Activated CD8-positive, alpha-beta T cell treated with anti-CD3 and anti-CD28 coated beads, Interleukin-2, amount 10 ng/mL, durations not matched to agents 7 days and 5 days (primary cell): ENCODE results near the gene PES1. TPM values are rescaled to one million over a fixed set of nuclear protein-coding genes. Genes with fewer than 3 reads are reported as not detected.
A peak's percentile ranks its signal among the peaks of the same experiment; 100 is the strongest.
"Not testable (repeated sequence)": the region's sequence is repeated elsewhere in the genome, so short reads cannot be mapped to it uniquely, and the experiment has no call there.

ENCODE experiments used
- ATAC-seq: fragments of 150-1000 bp; cut with Tn5 transposase; one replicate; pipeline ENCODE4 v1.10.0; 2021; ENCODE audit warnings: moderate library complexity
- CTCF ChIA-PET: fragments of 350-600 bp; sonication (Branson Sonifier 250); formaldehyde crosslinking; loops from one replicate; lab custom pipeline; 2021; ENCODE audit warnings: antibody characterized with exemption; lab: Charles Lee
- POLR2A ChIA-PET: fragments of 350-600 bp; sonication (Branson Sonifier 250); formaldehyde crosslinking; loops from one replicate; lab custom pipeline; 2021; ENCODE audit warnings: antibody characterized with exemption; lab: Charles Lee
- DNase-seq: peaks from one replicate; pipeline ENCODE4 v3.0.0-alpha.2; 2020
- H3K27ac Mint-ChIP-seq: one replicate; pipeline ENCODE4 v1.8.0; 2021; ENCODE audit warnings: mild to moderate bottlenecking, mixed read lengths
- H3K27me3 Mint-ChIP-seq: one replicate; pipeline ENCODE4 v1.8.0; 2021; ENCODE audit warnings: low read depth, mixed read lengths
- H3K36me3 Mint-ChIP-seq: one replicate; pipeline ENCODE4 v1.8.0; 2021; ENCODE audit warnings: low read depth, mixed read lengths
- H3K4me1 Mint-ChIP-seq: one replicate; pipeline ENCODE4 v1.8.0; 2021; ENCODE audit warnings: low read depth, mixed read lengths
- H3K4me3 Mint-ChIP-seq: one replicate; pipeline ENCODE4 v1.8.0; 2021; ENCODE audit warnings: mild to moderate bottlenecking, mixed read lengths
- H3K9me3 Mint-ChIP-seq: one replicate; pipeline ENCODE4 v1.8.0; 2022; ENCODE audit warnings: mixed read lengths; ENCODE audit not compliant: insufficient read depth
- total RNA-seq, 2 experiments: library from RNA; stranded (reverse); gene quantifications; one replicate each; pipeline ENCODE4 v1.2.3, GENCODE V29; 2021

Gene PES1
- total RNA-seq, 2 experiments from 2014 or later = 65.8 to 68.8 TPM

GRCh38 chr22:30627471-30627870 lies 35.8 kb upstream of the PES1 start:
- ChIA-PET CTCF (no interaction called here), POLR2A (no interaction called here)
- no peak overlapping the region for H3K27ac Mint-ChIP-seq
- no peaks in the 10 kb centered on the region for H3K36me3 Mint-ChIP-seq
- H3K4me1 Mint-ChIP-seq = no peaks in the 10 kb centered on the region
- no peaks in the 10 kb centered on the region for H3K9me3 Mint-ChIP-seq
- no peak overlapping the region for H3K4me3 Mint-ChIP-seq
- DNase-seq (no peak), ATAC-seq (no peak)
- H3K27me3 Mint-ChIP-seq = no peaks in the 10 kb centered on the region

GRCh38 chr22:30626413-30626812 lies 34.7 kb upstream of the PES1 start:
- Mint-ChIP-seq H3K4me3 (no peak overlapping the region), H3K27ac (no peak overlapping the region), H3K4me1 (no peaks in the 10 kb centered on the region), H3K36me3 (no peaks in the 10 kb centered on the region), H3K9me3 (no peaks in the 10 kb centered on the region), H3K27me3 (no peaks in the 10 kb centered on the region)
- CTCF ChIA-PET = interaction anchor here (1.0 kb wide), 1 partner anchor 8 kb away, joined by 4 read pairs; no protein-coding TSS in a partner anchor
- POLR2A ChIA-PET = no interaction called here
- ATAC-seq (no peak), DNase-seq (no peak)

GRCh38 chr22:30619909-30620308 lies 28.2 kb upstream of the PES1 start:
- H3K9me3 Mint-ChIP-seq, H3K27ac Mint-ChIP-seq, H3K36me3 Mint-ChIP-seq, H3K4me1 Mint-ChIP-seq, POLR2A ChIA-PET, ATAC-seq, H3K27me3 Mint-ChIP-seq, DNase-seq, H3K4me3 Mint-ChIP-seq: not testable (repeated sequence)
- CTCF ChIA-PET = interaction anchor here (1.4 to 2.1 kb wide), 2 partner anchors 15 to 135 kb away, joined by 5 to 6 read pairs; no protein-coding TSS in a partner anchor

GRCh38 chr22:30617819-30618218 lies 26.1 kb upstream of the PES1 start:
- DNase-seq = no peak
- Mint-ChIP-seq H3K4me1 (no peaks in the 10 kb centered on the region), H3K27ac (no peak overlapping the region), H3K36me3 (no peaks in the 10 kb centered on the region), H3K9me3 (no peaks in the 10 kb centered on the region), H3K27me3 (no peaks in the 10 kb centered on the region), H3K4me3 (no peak overlapping the region)
- ATAC-seq = no peak
- CTCF ChIA-PET = no interaction called here
- POLR2A ChIA-PET = no interaction called here

GRCh38 chr22:30615543-30615954 lies 23.8 kb upstream of the PES1 start:
- Mint-ChIP-seq H3K9me3 (no peaks in the 10 kb centered on the region), H3K4me1 (no peaks in the 10 kb centered on the region), H3K36me3 (no peaks in the 10 kb centered on the region), H3K4me3 (no peak overlapping the region), H3K27ac (no peak overlapping the region), H3K27me3 (no peaks in the 10 kb centered on the region)
- POLR2A ChIA-PET = no interaction called here
- ATAC-seq (no peak), DNase-seq (no peak)
- CTCF ChIA-PET = interaction anchor here (1.6 kb wide), 1 partner anchor 11 kb away, joined by 3 read pairs; no protein-coding TSS in a partner anchor

- ChIA-PET POLR2A (no interaction called here), CTCF (interaction anchor here (1.6 kb wide), 1 partner anchor 10 kb away, joined by 3 read pairs; no protein-coding TSS in a partner anchor)
- ATAC-seq (no peak), DNase-seq (no peak)
- H3K27ac Mint-ChIP-seq = no peak overlapping the region
- H3K4me3 Mint-ChIP-seq = no peak overlapping the region
- no peaks in the 10 kb centered on the region for H3K9me3 Mint-ChIP-seq
- H3K36me3 Mint-ChIP-seq = no peaks in the 10 kb centered on the region
- H3K27me3 Mint-ChIP-seq = no peaks in the 10 kb centered on the region
- H3K4me1 Mint-ChIP-seq = peaks cover 3% of the 10 kb centered on the region
Observed at GRCh38 chr22:30614879-30615278, 23.2 kb upstream of the PES1 start.

GRCh38 chr22:30614268-30614667 lies 22.6 kb upstream of the PES1 start:
- H3K9me3 Mint-ChIP-seq = no peaks in the 10 kb centered on the region
- no peaks in the 10 kb centered on the region for H3K27me3 Mint-ChIP-seq
- CTCF ChIA-PET = interaction anchor here (1.6 kb wide), 1 partner anchor 10 kb away, joined by 3 read pairs; no protein-coding TSS in a partner anchor
- POLR2A ChIA-PET = no interaction called here
- no peaks in the 10 kb centered on the region for H3K36me3 Mint-ChIP-seq
- no peak overlapping the region for H3K27ac Mint-ChIP-seq
- H3K4me3 Mint-ChIP-seq = no peak overlapping the region
- ATAC-seq = no peak
- H3K4me1 Mint-ChIP-seq = peaks cover 8% of the 10 kb centered on the region
- DNase-seq = no peak

GRCh38 chr22:30612789-30613188 lies 21.1 kb upstream of the PES1 start:
- H3K4me3 Mint-ChIP-seq = no peak overlapping the region

GRCh38 chr22:30611197-30611596 lies 19.5 kb upstream of the PES1 start:
- Mint-ChIP-seq H3K4me3 (no peak overlapping the region), H3K9me3 (no peaks in the 10 kb centered on the region), H3K27ac (no peak overlapping the region), H3K36me3 (no peaks in the 10 kb centered on the region), H3K27me3 (no peaks in the 10 kb centered on the region), H3K4me1 (peaks cover 38% of the 10 kb centered on the region)
- DNase-seq = no peak
- ChIA-PET POLR2A (no interaction called here), CTCF (interaction anchor here (1.7 kb wide), 1 partner anchor 10 kb away, joined by 7 read pairs; no protein-coding TSS in a partner anchor)
- no peak for ATAC-seq

More at GRCh38 chr22:30612789-30613188, 21.1 kb upstream of the PES1 start:
- ChIA-PET POLR2A (interaction anchor here (0.6 kb wide), 1 partner anchor 895 kb away, joined by 3 read pairs; no protein-coding TSS in a partner anchor), CTCF (interaction anchor here (1.7 kb wide), 1 partner anchor 11 kb away, joined by 7 read pairs; no protein-coding TSS in a partner anchor)
- ATAC-seq = no peak
- no peaks in the 10 kb centered on the region for H3K27me3 Mint-ChIP-seq
- no peak for DNase-seq
- no peaks in the 10 kb centered on the region for H3K9me3 Mint-ChIP-seq
- peaks cover 23% of the 10 kb centered on the region for H3K4me1 Mint-ChIP-seq
- no peaks in the 10 kb centered on the region for H3K36me3 Mint-ChIP-seq
- H3K27ac Mint-ChIP-seq = no peak overlapping the region

GRCh38 chr22:30610299-30610698 lies 18.6 kb upstream of the PES1 start:
- H3K4me3 Mint-ChIP-seq = no peak overlapping the region
- H3K9me3 Mint-ChIP-seq = no peaks in the 10 kb centered on the region
- H3K27ac Mint-ChIP-seq = no peak overlapping the region
- H3K4me1 Mint-ChIP-seq = peaks cover 47% of the 10 kb centered on the region
- ATAC-seq (no peak), DNase-seq (no peak)
- ChIA-PET CTCF (interaction anchor here (5.6 kb wide), 1 partner anchor 24 kb away, joined by 44 read pairs; the partner anchor contains the start of gene SLC35E4), POLR2A (no interaction called here)
- H3K36me3 Mint-ChIP-seq = no peaks in the 10 kb centered on the region
- no peaks in the 10 kb centered on the region for H3K27me3 Mint-ChIP-seq

GRCh38 chr22:30609260-30610185 lies 17.8 kb upstream of the PES1 start:
- no peaks in the 10 kb centered on the region for H3K27me3 Mint-ChIP-seq
- peaks cover 48% of the 10 kb centered on the region for H3K4me1 Mint-ChIP-seq
- POLR2A ChIA-PET = interaction anchor here (0.8 kb wide), 1 partner anchor 26 kb away, joined by 3 read pairs; the partner anchor contains the start of gene SLC35E4
- H3K27ac Mint-ChIP-seq = peak overlapping the region; percentile 4
- DNase-seq = peak; percentile 36
- CTCF ChIA-PET = interaction anchor here (1.5 to 5.6 kb wide), 3 partner anchors 25 to 164 kb away, joined by 5 to 44 read pairs (median 10); partner anchors contain the start of gene SLC35E4
- H3K4me3 Mint-ChIP-seq = no peak overlapping the region
- ATAC-seq = peak; percentile 51
- no peaks in the 10 kb centered on the region for H3K36me3 Mint-ChIP-seq
- H3K9me3 Mint-ChIP-seq = no peaks in the 10 kb centered on the region
